ENCODE data around the gene TFEB.

The TFEB gene

GRCh38 chr6:41722969-41723529, 12.4 kb downstream of the TFEB start:
- no peak for DNase-seq (ENCODE audit: low read depth)

- no peak for DNase-seq (ENCODE audit: low read depth)
Measured at GRCh38 chr6:41721414-41721813, 14.0 kb downstream of the TFEB start.

- DNase-seq (ENCODE audit: low read depth) = no peak
Measured at GRCh38 chr6:41720783-41721182, 14.6 kb downstream of the TFEB start.

- no peak for DNase-seq (ENCODE audit: low read depth)
Measured at GRCh38 chr6:41720262-41720620, 15.2 kb downstream of the TFEB start.

GRCh38 chr6:41719436-41720261, 15.8 kb downstream of the TFEB start:
- DNase-seq (ENCODE audit: low read depth) = no peak

- no peak for DNase-seq (ENCODE audit: low read depth)
Measured at GRCh38 chr6:41718828-41719227, 16.6 kb downstream of the TFEB start.

- DNase-seq (ENCODE audit: low read depth) = no peak
Measured at GRCh38 chr6:41717392-41717736, 18.0 kb downstream of the TFEB start.

GRCh38 chr6:41716516-41717391, 18.7 kb downstream of the TFEB start:
- DNase-seq (ENCODE audit: low read depth) = no peak

GRCh38 chr6:41715795-41716515, 19.5 kb downstream of the TFEB start:
- no peak for DNase-seq (ENCODE audit: low read depth)

- no peak for DNase-seq (ENCODE audit: low read depth)
Measured at GRCh38 chr6:41714556-41715273, 20.7 kb downstream of the TFEB start.

- no peak for DNase-seq (ENCODE audit: low read depth)
Measured at GRCh38 chr6:41713650-41714291, 21.6 kb downstream of the TFEB start.

GRCh38 chr6:41713159-41713649, 22.2 kb downstream of the TFEB start:
- no peak for DNase-seq (ENCODE audit: low read depth)

GRCh38 chr6:41712651-41713103, 22.7 kb downstream of the TFEB start:
- no peak for DNase-seq (ENCODE audit: low read depth)

- no peak for DNase-seq (ENCODE audit: low read depth)
Measured at GRCh38 chr6:41711323-41712038, 23.9 kb downstream of the TFEB start.

- no peak for DNase-seq (ENCODE audit: low read depth)
Measured at GRCh38 chr6:41709375-41709774, 26.0 kb downstream of the TFEB start.

GRCh38 chr6:41708856-41709255, 26.6 kb downstream of the TFEB start:
- DNase-seq (ENCODE audit: low read depth) = no peak

GRCh38 chr6:41707565-41708200, 27.7 kb downstream of the TFEB start:
- DNase-seq (ENCODE audit: low read depth) = no peak

GRCh38 chr6:41706876-41707564, 28.4 kb downstream of the TFEB start:
- no peak for DNase-seq (ENCODE audit: low read depth)
